ENCODE results near the gene KAT6B. TPM values are rescaled to one million over a fixed set of nuclear protein-coding genes. Genes with fewer than 3 reads are reported as not detected.

Gene KAT6B
- total RNA-seq, 1 donor from 2014 or later = 21.3 TPM

DNA sequence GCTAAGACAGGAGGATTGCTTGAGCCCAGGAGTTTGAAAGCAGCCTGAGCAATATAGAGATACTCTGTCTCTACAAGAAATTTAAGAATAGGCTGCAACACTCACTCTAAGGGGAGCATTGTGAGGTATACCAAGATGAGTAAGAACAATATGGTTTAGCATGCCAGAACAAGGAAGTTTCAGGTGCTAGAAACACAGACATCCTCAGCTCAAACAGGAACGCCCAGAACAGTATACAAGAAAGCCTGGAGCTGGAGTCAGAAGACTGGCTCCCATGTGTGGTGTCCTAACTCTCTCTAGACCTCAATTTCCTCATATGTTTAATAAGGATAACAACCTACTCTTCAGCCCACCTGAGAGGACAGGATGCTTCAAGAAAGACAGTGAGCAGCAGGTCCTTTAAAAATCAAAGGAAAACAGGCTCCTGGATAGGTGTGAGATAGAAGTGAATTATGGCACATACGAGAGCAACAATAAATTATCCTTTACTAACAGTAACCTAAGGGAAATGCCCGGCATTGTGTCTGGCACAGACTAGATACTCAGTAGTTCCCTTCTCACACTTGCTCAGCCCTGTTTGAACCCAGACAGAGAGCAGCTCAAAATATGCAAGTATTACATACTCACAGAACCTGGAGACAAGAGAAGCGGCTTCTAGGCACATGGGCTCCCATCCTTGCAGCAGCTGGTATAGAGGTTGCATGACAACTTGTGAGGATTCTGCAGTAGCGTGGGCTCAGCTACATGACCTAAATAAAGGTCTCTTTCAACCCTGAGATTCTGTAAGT lies 45.4 kb downstream of the KAT6B start:
- Histone ChIP-seq H3K4me2 (no peak overlapping the region), H3K9me3 (ENCODE audit: low read depth) (no peaks in the 10 kb centered on the region), H3K79me2 (ENCODE audit: low read depth) (peaks cover 33% of the 10 kb centered on the region), H3F3A (ENCODE audit: low read depth) (no peaks in the 10 kb centered on the region), H3K4me1 (peaks cover 14% of the 10 kb centered on the region), H3K9ac (no peak overlapping the region), H3K27ac (no peak overlapping the region), H4K20me1 (ENCODE audit: low read depth) (no peaks in the 10 kb centered on the region), H3K36me3 (no peaks in the 10 kb centered on the region), H2AFZ (replicated peaks) (no peak overlapping the region), H3K27me3 (no peaks in the 10 kb centered on the region), H3K4me3 (no peak overlapping the region)
- Mint-ChIP-seq H3K4me1 (peaks cover 15% of the 10 kb centered on the region), H3K4me3 (no peak overlapping the region), H3K27ac (peak overlapping the region; percentile 8), H3K9me3 (no peaks in the 10 kb centered on the region), H3K27me3 (ENCODE audit: insufficient read depth, low read depth) (peaks cover 2% of the 10 kb centered on the region), H3K36me3 (no peaks in the 10 kb centered on the region)
- TF ChIP-seq, protein P1, sequence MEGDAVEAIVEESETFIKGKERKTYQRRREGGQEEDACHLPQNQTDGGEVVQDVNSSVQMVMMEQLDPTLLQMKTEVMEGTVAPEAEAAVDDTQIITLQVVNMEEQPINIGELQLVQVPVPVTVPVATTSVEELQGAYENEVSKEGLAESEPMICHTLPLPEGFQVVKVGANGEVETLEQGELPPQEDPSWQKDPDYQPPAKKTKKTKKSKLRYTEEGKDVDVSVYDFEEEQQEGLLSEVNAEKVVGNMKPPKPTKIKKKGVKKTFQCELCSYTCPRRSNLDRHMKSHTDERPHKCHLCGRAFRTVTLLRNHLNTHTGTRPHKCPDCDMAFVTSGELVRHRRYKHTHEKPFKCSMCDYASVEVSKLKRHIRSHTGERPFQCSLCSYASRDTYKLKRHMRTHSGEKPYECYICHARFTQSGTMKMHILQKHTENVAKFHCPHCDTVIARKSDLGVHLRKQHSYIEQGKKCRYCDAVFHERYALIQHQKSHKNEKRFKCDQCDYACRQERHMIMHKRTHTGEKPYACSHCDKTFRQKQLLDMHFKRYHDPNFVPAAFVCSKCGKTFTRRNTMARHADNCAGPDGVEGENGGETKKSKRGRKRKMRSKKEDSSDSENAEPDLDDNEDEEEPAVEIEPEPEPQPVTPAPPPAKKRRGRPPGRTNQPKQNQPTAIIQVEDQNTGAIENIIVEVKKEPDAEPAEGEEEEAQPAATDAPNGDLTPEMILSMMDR (IDR thresholded peaks at IDR 0.05) = no peak
- no peak for TF ChIP-seq EZH2phosphoT487 (IDR thresholded peaks at IDR 0.05)
- no peak for TF ChIP-seq EZH2 (IDR thresholded peaks at IDR 0.05)
- no peak for DNase-seq (ENCODE audit: low spot score)

DNA sequence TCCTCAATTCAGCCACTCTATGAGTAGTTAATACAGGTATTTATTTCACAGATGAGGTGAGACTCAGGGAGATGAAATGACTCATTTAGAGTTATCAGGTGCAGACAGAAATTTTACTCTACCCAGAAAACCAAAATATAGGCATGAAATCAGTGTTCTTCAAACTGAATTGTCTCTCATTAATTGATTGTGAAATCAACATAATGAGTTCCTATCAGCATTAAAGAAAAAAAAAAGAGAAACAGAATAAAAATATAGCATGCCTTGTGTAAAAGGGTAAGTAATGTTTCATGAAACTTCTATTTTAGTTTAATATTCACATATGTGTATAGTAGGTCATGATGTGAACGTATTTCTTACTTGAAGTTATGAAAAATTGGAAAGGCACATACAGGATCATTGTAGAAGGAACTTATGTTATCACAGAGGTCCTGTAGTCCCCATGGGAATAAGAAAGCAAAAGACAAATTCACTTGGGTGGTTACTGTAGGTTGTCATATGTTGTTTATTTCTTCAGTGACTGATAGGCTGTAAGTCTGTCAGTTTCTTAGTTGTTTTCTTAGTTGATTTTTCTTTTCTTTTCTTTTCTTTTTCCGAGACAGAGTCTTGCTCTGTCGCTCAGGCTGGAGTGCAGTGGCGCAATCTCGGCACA lies 47.5 kb downstream of the KAT6B start:
- Mint-ChIP-seq H3K4me3 (no peak overlapping the region), H3K36me3 (no peaks in the 10 kb centered on the region), H3K4me1 (peaks cover 8% of the 10 kb centered on the region), H3K27ac (no peak overlapping the region), H3K27me3 (ENCODE audit: insufficient read depth, low read depth) (peaks cover 2% of the 10 kb centered on the region), H3K9me3 (no peaks in the 10 kb centered on the region)
- no peak overlapping the region for H2AFZ ChIP-seq (replicated peaks)
- no peak overlapping the region for H3K4me3 ChIP-seq
- H4K20me1 ChIP-seq (ENCODE audit: low read depth) = no peaks in the 10 kb centered on the region
- TF ChIP-seq EZH2 (IDR thresholded peaks at IDR 0.05) = no peak
- TF ChIP-seq EZH2phosphoT487 (IDR thresholded peaks at IDR 0.05) = no peak
- TF ChIP-seq, protein P1 (IDR thresholded peaks at IDR 0.05) = no peak
- H3K27me3 ChIP-seq = no peaks in the 10 kb centered on the region
- H3K79me2 ChIP-seq (ENCODE audit: low read depth) = peaks cover 28% of the 10 kb centered on the region
- no peak for DNase-seq (ENCODE audit: low spot score)
- H3F3A ChIP-seq (ENCODE audit: low read depth) = no peaks in the 10 kb centered on the region
- no peak overlapping the region for H3K9ac ChIP-seq
- H3K27ac ChIP-seq = no peak overlapping the region
- H3K9me3 ChIP-seq (ENCODE audit: low read depth) = no peaks in the 10 kb centered on the region
- H3K4me1 ChIP-seq = no peaks in the 10 kb centered on the region
- H3K4me2 ChIP-seq = no peak overlapping the region
- H3K36me3 ChIP-seq = no peaks in the 10 kb centered on the region

DNA sequence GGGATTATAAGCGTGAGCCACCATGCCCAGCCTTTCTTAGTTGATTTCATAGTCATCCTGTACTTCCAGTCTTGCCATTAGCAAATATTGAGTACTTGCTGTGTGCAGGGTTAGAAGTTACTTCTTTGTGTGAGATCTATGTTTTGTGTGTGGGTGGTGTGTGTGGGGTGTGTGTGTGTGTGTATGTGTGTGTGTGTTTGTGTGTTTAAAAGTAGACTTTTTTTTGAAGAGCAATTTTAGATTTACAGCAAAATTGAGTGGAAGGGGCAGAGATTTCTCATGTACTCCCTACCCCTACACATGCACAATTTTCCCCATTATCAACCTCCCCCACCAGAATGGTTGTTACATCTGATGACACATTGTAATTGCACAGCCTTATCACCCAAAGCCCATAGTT lies 48.2 kb downstream of the KAT6B start:
- H3K4me3 ChIP-seq = no peak overlapping the region
- H3K4me1 ChIP-seq = no peaks in the 10 kb centered on the region
- H4K20me1 ChIP-seq (ENCODE audit: low read depth) = no peaks in the 10 kb centered on the region
- Mint-ChIP-seq H3K27me3 (ENCODE audit: insufficient read depth, low read depth) (peaks cover 2% of the 10 kb centered on the region), H3K36me3 (no peaks in the 10 kb centered on the region), H3K4me3 (no peak overlapping the region), H3K4me1 (peaks cover 8% of the 10 kb centered on the region), H3K27ac (no peak overlapping the region), H3K9me3 (no peaks in the 10 kb centered on the region)
- no peaks in the 10 kb centered on the region for H3F3A ChIP-seq (ENCODE audit: low read depth)
- no peak overlapping the region for H3K9ac ChIP-seq
- H3K4me2 ChIP-seq = no peak overlapping the region
- no peaks in the 10 kb centered on the region for H3K9me3 ChIP-seq (ENCODE audit: low read depth)
- DNase-seq (ENCODE audit: low spot score) = no peak
- no peaks in the 10 kb centered on the region for H3K27me3 ChIP-seq
- peaks cover 30% of the 10 kb centered on the region for H3K79me2 ChIP-seq (ENCODE audit: low read depth)
- no peak overlapping the region for H3K27ac ChIP-seq
- no peak overlapping the region for H2AFZ ChIP-seq (replicated peaks)
- TF ChIP-seq EZH2 (IDR thresholded peaks at IDR 0.05) = no peak
- TF ChIP-seq EZH2phosphoT487 (IDR thresholded peaks at IDR 0.05) = no peak
- TF ChIP-seq, protein P1 (IDR thresholded peaks at IDR 0.05) = no peak
- H3K36me3 ChIP-seq = no peaks in the 10 kb centered on the region

Measured in neural progenitor cell (in vitro differentiated cells).